Mesendoderm (in vitro differentiated cells): ENCODE measurements around the gene STRN4.
"Not testable (repeated sequence)": the region's sequence is repeated elsewhere in the genome, so short reads cannot be mapped to it uniquely, and the experiment has no call there.

Source experiments
- DNase-seq: peaks from one replicate; pipeline ENCODE4 v3.0.0; 2013
- H2AK5ac ChIP-seq: 2 replicates; pipeline ENCODE4 v1.6.1; 2013; ENCODE audit warnings: low read length, inconsistent platforms
- H2BK120ac ChIP-seq: 2 replicates; pipeline ENCODE4 v1.6.1; 2013; ENCODE audit warnings: low read depth, mild to moderate bottlenecking, low read length, moderate library complexity, mixed read lengths
- H2BK15ac ChIP-seq: replicated peaks from 2 replicates; pipeline ENCODE4 v1.6.1; 2013; ENCODE audit warnings: low read depth, mild to moderate bottlenecking, moderate library complexity
- H2BK5ac ChIP-seq: 2 replicates; pipeline ENCODE4 v1.6.1; 2013; ENCODE audit warnings: low read length, inconsistent platforms
- H3K18ac ChIP-seq: 2 replicates; pipeline ENCODE4 v1.6.1; 2013; ENCODE audit warnings: mild to moderate bottlenecking, low read length, mixed read lengths
- H3K23ac ChIP-seq: one replicate; pipeline ENCODE4 v1.6.1; 2013; ENCODE audit warnings: low read length
- H3K27ac ChIP-seq: 2 replicates; pipeline ENCODE4 v1.5.1; 2013; ENCODE audit warnings: low read depth, mild to moderate bottlenecking, inconsistent platforms, low read length, moderate library complexity
- H3K27me3 ChIP-seq: 2 replicates; pipeline ENCODE4 v1.6.1; 2013; ENCODE audit warnings: low read length, control low read depth, mild to moderate bottlenecking, inconsistent platforms; ENCODE audit not compliant: insufficient read depth, poor library complexity
- H3K36me3 ChIP-seq: 2 replicates; pipeline ENCODE4 v1.6.1; 2013; ENCODE audit warnings: low read length, inconsistent platforms; ENCODE audit not compliant: control insufficient read depth, insufficient read depth
- H3K4ac ChIP-seq: one replicate; pipeline ENCODE4 v1.6.1; 2013; ENCODE audit warnings: low read depth, mild to moderate bottlenecking, low read length, moderate library complexity
- H3K4me1 ChIP-seq: 2 replicates; pipeline ENCODE4 v1.6.1; 2013; ENCODE audit warnings: low read depth, low read length, inconsistent platforms; ENCODE audit not compliant: control insufficient read depth
- H3K4me2 ChIP-seq: 2 replicates; pipeline ENCODE4 v1.6.1; 2013; ENCODE audit warnings: low read length
- H3K4me3 ChIP-seq: 2 replicates; pipeline ENCODE4 v1.5.1; 2013; ENCODE audit warnings: mild to moderate bottlenecking, low read length
- H3K56ac ChIP-seq: one replicate; pipeline ENCODE4 v1.6.1; 2013; ENCODE audit warnings: low read length
- H3K79me1 ChIP-seq: 2 replicates; pipeline ENCODE4 v1.6.1; 2013; ENCODE audit warnings: low read length, inconsistent platforms
- H3K79me2 ChIP-seq: 2 replicates; pipeline ENCODE4 v1.6.1; 2013; ENCODE audit warnings: mild to moderate bottlenecking, low read length; ENCODE audit not compliant: control insufficient read depth, insufficient read depth
- H3K9ac ChIP-seq: 2 replicates; pipeline ENCODE4 v1.6.1; 2013; ENCODE audit warnings: low read length, inconsistent platforms
- H4K5ac ChIP-seq: one replicate; pipeline ENCODE4 v1.6.1; 2013; ENCODE audit warnings: low read length
- H4K8ac ChIP-seq: one replicate; pipeline ENCODE4 v1.6.1; 2013; ENCODE audit warnings: low read depth, mild to moderate bottlenecking, control low read depth, low read length, moderate library complexity
- WGBS: extraction: QIAGEN DNeasy Blood & Tissue Kit; methylation state at CpG from one replicate; pipeline ENCODE4 v1.1.7; 2013; ENCODE audit warnings: low lambda C conversion rate, missing lambda C conversion rate; ENCODE audit not compliant: insufficient coverage; ENCODE audit errors: extremely low coverage; 5-methylcytosine and 5-hydroxymethylcytosine counted together

Gene STRN4

DNA sequence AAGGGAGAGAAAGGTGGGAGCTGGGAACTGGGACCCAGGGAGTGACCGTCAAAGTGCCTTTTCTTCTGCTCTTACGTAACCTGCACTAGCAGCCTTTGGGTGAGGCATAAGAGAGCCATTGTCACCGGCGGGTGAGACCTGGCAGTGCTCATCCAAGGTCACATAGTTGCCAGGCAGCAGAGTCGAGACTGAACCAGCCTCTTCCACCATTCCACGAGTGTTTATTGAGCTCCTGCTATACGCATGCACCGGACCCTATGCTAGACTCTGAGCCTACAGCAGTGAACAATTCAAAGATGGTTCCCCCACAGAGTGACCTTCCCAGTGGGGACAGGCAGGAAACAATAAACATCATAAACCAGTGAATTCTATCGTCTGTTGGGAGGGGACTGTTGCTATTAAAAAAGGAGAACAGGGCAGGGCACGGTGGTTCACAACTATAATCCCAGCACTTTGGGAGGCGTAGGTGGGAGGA lies 18.6 kb upstream of the STRN4 start:
- Histone ChIP-seq H2AK5ac (no peak overlapping the region), H3K79me2 (no peaks in the 10 kb centered on the region)

DNA sequence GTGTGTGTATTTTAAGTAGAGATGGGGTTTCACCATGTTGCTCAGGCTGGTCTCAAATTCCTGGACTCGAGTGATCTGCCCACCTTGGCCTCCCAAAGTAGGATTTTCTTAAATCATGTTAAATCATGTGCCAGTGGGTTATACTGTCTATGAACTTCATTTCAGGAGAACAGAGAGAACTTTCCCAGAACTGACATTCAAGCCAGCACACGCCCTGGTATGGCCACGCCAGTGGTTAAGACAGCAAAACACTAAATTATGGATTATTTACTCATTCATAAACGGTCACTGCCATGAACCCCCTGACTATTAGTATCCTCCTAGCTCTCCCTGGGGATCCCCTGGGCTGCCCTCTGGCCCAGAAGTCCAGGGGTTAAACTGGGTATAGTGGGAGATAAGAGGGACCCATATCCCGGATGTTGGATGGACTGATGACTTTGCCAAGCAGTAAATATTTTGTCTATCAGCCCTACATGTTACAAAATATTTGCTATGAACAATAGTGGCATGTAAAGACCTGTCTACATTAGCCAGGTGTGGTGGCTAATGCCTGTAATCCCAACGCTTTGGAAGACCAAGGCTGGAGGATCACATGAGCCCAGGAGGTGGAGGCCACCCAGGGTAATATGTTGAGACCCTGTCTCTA lies 16.1 kb upstream of the STRN4 start:
- Histone ChIP-seq H3K79me2 (no peaks in the 10 kb centered on the region), H3K56ac (no peak overlapping the region), H4K5ac (no peak overlapping the region), H3K18ac (no peak overlapping the region), H3K23ac (no peak overlapping the region), H3K27me3 (no peaks in the 10 kb centered on the region), H3K36me3 (no peaks in the 10 kb centered on the region), H3K27ac (no peak overlapping the region), H3K4me1 (no peaks in the 10 kb centered on the region), H2BK15ac (no peak overlapping the region), H2BK5ac (no peak overlapping the region), H3K4ac (no peak overlapping the region), H3K9ac (no peak overlapping the region), H4K8ac (no peak overlapping the region), H3K79me1 (peaks cover 1% of the 10 kb centered on the region), H3K4me3 (no peak overlapping the region), H2BK120ac (no peak overlapping the region), H3K4me2 (no peak overlapping the region), H2AK5ac (no peak overlapping the region)
- WGBS = no CpG with 5 or more reads among the region's 6 CpGs
- no peak for DNase-seq

More for the DNA sequence above, 18.6 kb upstream of the STRN4 start:
- WGBS = no CpG with 5 or more reads among the region's 11 CpGs
- Histone ChIP-seq H2BK120ac (no peak overlapping the region), H3K56ac (no peak overlapping the region), H3K79me1 (no peaks in the 10 kb centered on the region), H3K4me2 (no peak overlapping the region), H3K23ac (no peak overlapping the region), H2BK15ac (no peak overlapping the region), H3K4ac (no peak overlapping the region), H3K27ac (no peak overlapping the region), H3K4me1 (no peaks in the 10 kb centered on the region), H4K5ac (no peak overlapping the region), H3K18ac (no peak overlapping the region), H4K8ac (no peak overlapping the region), H3K4me3 (no peak overlapping the region), H3K36me3 (no peaks in the 10 kb centered on the region), H3K27me3 (no peaks in the 10 kb centered on the region), H2BK5ac (no peak overlapping the region), H3K9ac (no peak overlapping the region)
- no peak for DNase-seq

DNA sequence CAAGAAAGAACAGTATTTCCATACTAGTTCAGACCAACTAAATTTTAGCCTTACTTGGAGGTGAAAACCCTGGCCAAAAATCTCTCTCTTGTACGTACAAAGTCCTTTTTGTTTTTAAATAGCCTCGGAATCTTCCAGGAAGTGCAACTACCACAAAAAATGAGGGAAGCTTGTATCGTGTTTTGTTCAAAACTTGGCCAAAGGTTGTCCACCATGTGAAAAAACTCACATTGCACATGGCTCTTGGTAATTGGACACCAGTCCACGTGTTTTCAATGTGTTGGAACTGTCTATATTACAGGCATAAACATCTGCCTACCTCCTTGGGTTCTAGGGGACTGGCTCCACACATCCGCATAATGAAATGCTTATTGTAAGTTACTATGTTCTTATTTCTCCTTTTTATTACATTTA lies 15.2 kb upstream of the STRN4 start:
- no peak overlapping the region for H2AK5ac ChIP-seq
- no peak overlapping the region for H3K18ac ChIP-seq
- H2BK5ac ChIP-seq = no peak overlapping the region
- no peak overlapping the region for H4K5ac ChIP-seq
- no peak overlapping the region for H3K27ac ChIP-seq
- no peak overlapping the region for H3K4me3 ChIP-seq
- no peak overlapping the region for H2BK15ac ChIP-seq
- no peak overlapping the region for H3K4me2 ChIP-seq
- no peak overlapping the region for H3K9ac ChIP-seq
- WGBS = no CpG with 5 or more reads among the region's 5 CpGs
- no peak overlapping the region for H4K8ac ChIP-seq
- no peaks in the 10 kb centered on the region for H3K36me3 ChIP-seq
- H3K56ac ChIP-seq = no peak overlapping the region
- no peaks in the 10 kb centered on the region for H3K4me1 ChIP-seq
- H3K27me3 ChIP-seq = no peaks in the 10 kb centered on the region
- no peaks in the 10 kb centered on the region for H3K79me2 ChIP-seq
- DNase-seq = no peak
- no peak overlapping the region for H3K4ac ChIP-seq
- H2BK120ac ChIP-seq = no peak overlapping the region
- H3K23ac ChIP-seq = no peak overlapping the region
- peaks cover 1% of the 10 kb centered on the region for H3K79me1 ChIP-seq

DNA sequence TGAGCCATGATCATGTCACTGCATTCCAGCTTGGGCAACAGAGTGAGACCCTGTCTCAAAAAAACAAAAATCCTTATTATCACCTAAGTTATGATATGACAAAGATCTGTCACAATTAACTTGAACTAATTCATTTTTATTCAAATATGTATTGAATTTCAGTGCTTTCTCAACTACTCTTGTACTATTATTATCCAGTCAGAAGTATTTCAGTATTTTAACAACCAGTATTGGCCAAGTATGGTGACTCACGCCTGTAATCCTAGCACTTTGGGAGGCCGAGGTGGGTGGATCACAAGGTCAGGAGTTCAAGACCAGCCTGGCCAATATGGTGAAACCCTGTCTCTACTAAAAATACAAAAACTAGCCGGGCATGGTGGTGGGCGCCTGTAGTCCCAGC lies 14.6 kb upstream of the STRN4 start:
- H3K79me1 ChIP-seq, H2BK15ac ChIP-seq, H3K4me3 ChIP-seq, H3K27ac ChIP-seq, H4K5ac ChIP-seq, H3K9ac ChIP-seq, H3K4me2 ChIP-seq, H2AK5ac ChIP-seq, H3K27me3 ChIP-seq, H3K56ac ChIP-seq, H2BK120ac ChIP-seq, H3K36me3 ChIP-seq, H4K8ac ChIP-seq, H3K18ac ChIP-seq, H3K23ac ChIP-seq, H3K79me2 ChIP-seq, H2BK5ac ChIP-seq, H3K4ac ChIP-seq, DNase-seq, H3K4me1 ChIP-seq: not testable (repeated sequence)
- WGBS = no CpG with 5 or more reads among the region's 4 CpGs

DNA sequence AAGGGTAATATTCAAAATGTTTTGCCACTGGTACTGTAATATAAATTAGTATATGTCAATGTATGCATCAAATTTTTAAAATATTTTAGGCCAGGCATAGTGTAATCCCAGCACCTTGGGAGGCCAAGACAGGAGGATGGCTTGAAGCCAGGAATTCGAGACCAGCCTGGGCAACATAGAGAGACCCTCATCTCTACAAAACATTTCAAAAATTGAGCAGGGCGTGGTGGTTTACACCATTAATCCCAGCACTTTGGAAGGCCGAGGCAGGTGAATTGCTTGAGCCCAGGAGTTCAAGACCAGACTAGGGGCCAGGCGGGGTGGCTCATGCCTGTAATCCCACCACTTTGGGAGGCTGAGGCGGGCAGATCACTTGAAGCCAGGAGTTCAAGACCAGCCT lies 14.1 kb upstream of the STRN4 start:
- H3K27me3 ChIP-seq = no peaks in the 10 kb centered on the region
- no peak overlapping the region for H2BK5ac ChIP-seq
- no peak overlapping the region for H2AK5ac ChIP-seq
- H3K56ac ChIP-seq = no peak overlapping the region
- WGBS = no CpG with 5 or more reads among the region's 5 CpGs
- H3K23ac ChIP-seq = no peak overlapping the region
- no peak overlapping the region for H2BK120ac ChIP-seq
- no peaks in the 10 kb centered on the region for H3K4me1 ChIP-seq
- H3K79me2 ChIP-seq = no peaks in the 10 kb centered on the region
- H4K8ac ChIP-seq = no peak overlapping the region
- DNase-seq = no peak
- H4K5ac ChIP-seq = no peak overlapping the region
- H3K9ac ChIP-seq = no peak overlapping the region
- peaks cover 1% of the 10 kb centered on the region for H3K79me1 ChIP-seq
- H3K4ac ChIP-seq = no peak overlapping the region
- no peak overlapping the region for H3K27ac ChIP-seq
- H3K4me2 ChIP-seq = no peak overlapping the region
- no peaks in the 10 kb centered on the region for H3K36me3 ChIP-seq
- no peak overlapping the region for H3K4me3 ChIP-seq
- H2BK15ac ChIP-seq = no peak overlapping the region
- no peak overlapping the region for H3K18ac ChIP-seq

DNA sequence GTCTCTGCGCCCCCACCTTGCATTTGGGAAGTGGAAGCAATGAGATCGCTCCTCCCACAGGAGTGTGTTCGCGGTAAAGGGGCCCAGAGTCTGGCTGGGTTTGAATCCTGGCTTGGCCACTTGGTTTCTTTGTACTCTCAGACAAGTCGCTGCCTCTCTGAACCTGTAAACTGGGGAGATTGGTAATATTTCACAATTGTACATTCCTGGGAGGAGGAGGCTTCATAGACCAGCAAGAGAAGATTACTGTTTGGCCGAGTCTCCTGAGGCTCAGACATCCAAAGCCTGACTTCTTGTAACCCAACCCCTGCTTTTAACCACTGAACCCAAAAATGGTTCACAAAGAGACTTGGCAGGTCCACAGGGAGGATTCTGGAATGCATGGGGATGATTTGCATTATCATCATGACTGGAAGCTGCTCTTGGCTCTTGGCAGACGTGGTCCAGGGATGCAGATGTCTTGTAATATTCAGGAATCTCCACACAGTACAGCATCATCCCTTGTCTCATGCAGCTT lies 13.6 kb upstream of the STRN4 start:
- Histone ChIP-seq H3K9ac (no peak overlapping the region), H3K36me3 (no peaks in the 10 kb centered on the region), H3K79me2 (no peaks in the 10 kb centered on the region), H3K27me3 (no peaks in the 10 kb centered on the region), H3K4ac (no peak overlapping the region), H3K4me1 (no peaks in the 10 kb centered on the region), H2BK120ac (no peak overlapping the region), H4K5ac (no peak overlapping the region), H3K27ac (no peak overlapping the region), H3K4me3 (no peak overlapping the region), H3K79me1 (peaks cover 1% of the 10 kb centered on the region), H2BK15ac (no peak overlapping the region), H3K4me2 (no peak overlapping the region), H2AK5ac (no peak overlapping the region), H2BK5ac (no peak overlapping the region), H4K8ac (no peak overlapping the region), H3K56ac (no peak overlapping the region), H3K23ac (no peak overlapping the region), H3K18ac (no peak overlapping the region)
- no CpG with 5 or more reads among the region's 7 CpGs for WGBS
- no peak for DNase-seq
